Effector memory CD4-positive, alpha-beta T cell (primary cell): Measurements from ENCODE around the gene BCL11B.

ENCODE experiments used
- DNase-seq, 3 donors: peaks; one replicate each; pipeline ENCODE4 v3.0.0-alpha.2; 2020
- H3K27ac ChIP-seq: 2 replicates; pipeline ENCODE4 v1.7.0; 2013; ENCODE audit warnings: mild to moderate bottlenecking, low read length, moderate library complexity; ENCODE audit not compliant: insufficient read depth, poor library complexity, severe bottlenecking
- H3K27me3 ChIP-seq: replicated peaks from 2 replicates; pipeline ENCODE4 v1.7.0; 2013; ENCODE audit warnings: mild to moderate bottlenecking, low read length; ENCODE audit not compliant: insufficient read depth, control insufficient read depth, poor library complexity, severe bottlenecking
- H3K36me3 ChIP-seq: 2 replicates; pipeline ENCODE4 v1.7.0; 2013; ENCODE audit warnings: mild to moderate bottlenecking, low read length, moderate library complexity; ENCODE audit not compliant: control insufficient read depth, insufficient read depth
- H3K4me1 ChIP-seq: 2 replicates; pipeline ENCODE4 v1.7.0; 2013; ENCODE audit warnings: low read length, mild to moderate bottlenecking; ENCODE audit not compliant: control insufficient read depth, insufficient read depth, poor library complexity, severe bottlenecking
- H3K4me3 ChIP-seq: 2 replicates; pipeline ENCODE4 v1.7.0; 2013; ENCODE audit warnings: low read length, low read depth, mild to moderate bottlenecking; ENCODE audit not compliant: insufficient read depth, poor library complexity, severe bottlenecking
- H3K9me3 ChIP-seq: 2 replicates; pipeline ENCODE4 v1.7.0; 2013; ENCODE audit warnings: mild to moderate bottlenecking, low read length, moderate library complexity; ENCODE audit not compliant: control insufficient read depth

The BCL11B gene

GRCh38 chr14:99255621-99256482, 16.1 kb downstream of the BCL11B start:
- peaks cover 55% of the 10 kb centered on the region for H3K36me3 ChIP-seq
- peak overlapping the region; percentile 97 for H3K27ac ChIP-seq

GRCh38 chr14:99254328-99255009, 17.5 kb downstream of the BCL11B start:
- Histone ChIP-seq H3K27me3 (no peaks in the 10 kb centered on the region), H3K4me3 (peak overlapping the region; percentile 16), H3K4me1 (peaks cover 92% of the 10 kb centered on the region), H3K36me3 (peaks cover 60% of the 10 kb centered on the region), H3K27ac (peak overlapping the region; percentile 97), H3K9me3 (no peaks in the 10 kb centered on the region)
- DNase-seq = no peak

More at GRCh38 chr14:99255621-99256482, 16.1 kb downstream of the BCL11B start:
- Histone ChIP-seq H3K9me3 (no peaks in the 10 kb centered on the region), H3K4me3 (peak overlapping the region; percentile 43), H3K4me1 (peaks cover 93% of the 10 kb centered on the region), H3K27me3 (no peaks in the 10 kb centered on the region)
- DNase-seq = peak in 1 of 3 donors; percentile 8

GRCh38 chr14:99253890-99254289, 18.1 kb downstream of the BCL11B start:
- peaks cover 62% of the 10 kb centered on the region for H3K36me3 ChIP-seq
- H3K4me3 ChIP-seq = peak overlapping the region; percentile 16
- peak overlapping the region; percentile 97 for H3K27ac ChIP-seq
- peaks cover 93% of the 10 kb centered on the region for H3K4me1 ChIP-seq
- no peak for DNase-seq
- H3K27me3 ChIP-seq = no peaks in the 10 kb centered on the region
- no peaks in the 10 kb centered on the region for H3K9me3 ChIP-seq

GRCh38 chr14:99252940-99253868, 18.8 kb downstream of the BCL11B start:
- DNase-seq = peak in 2 of 3 donors; percentile 59 to 70

GRCh38 chr14:99252443-99252939, 19.5 kb downstream of the BCL11B start:
- peaks cover 93% of the 10 kb centered on the region for H3K4me1 ChIP-seq
- DNase-seq = no peak
- peak overlapping the region; percentile 41 for H3K4me3 ChIP-seq

More at GRCh38 chr14:99252940-99253868, 18.8 kb downstream of the BCL11B start:
- H3K4me3 ChIP-seq = peak overlapping the region; percentile 41
- H3K36me3 ChIP-seq = peaks cover 62% of the 10 kb centered on the region
- H3K27me3 ChIP-seq = no peaks in the 10 kb centered on the region
- no peaks in the 10 kb centered on the region for H3K9me3 ChIP-seq
- H3K27ac ChIP-seq = peak overlapping the region; percentile 97
- peaks cover 93% of the 10 kb centered on the region for H3K4me1 ChIP-seq

GRCh38 chr14:99251721-99252120, 20.3 kb downstream of the BCL11B start:
- Histone ChIP-seq H3K36me3 (peaks cover 61% of the 10 kb centered on the region), H3K9me3 (no peaks in the 10 kb centered on the region), H3K4me1 (peaks cover 93% of the 10 kb centered on the region), H3K27me3 (no peaks in the 10 kb centered on the region), H3K4me3 (peak overlapping the region; percentile 29), H3K27ac (peak overlapping the region; percentile 97)
- DNase-seq = no peak

More at GRCh38 chr14:99252443-99252939, 19.5 kb downstream of the BCL11B start:
- Histone ChIP-seq H3K9me3 (no peaks in the 10 kb centered on the region), H3K27me3 (no peaks in the 10 kb centered on the region), H3K27ac (peak overlapping the region; percentile 97), H3K36me3 (peaks cover 65% of the 10 kb centered on the region)

- Histone ChIP-seq H3K9me3 (no peaks in the 10 kb centered on the region), H3K4me3 (peak overlapping the region; percentile 29), H3K27me3 (no peaks in the 10 kb centered on the region), H3K36me3 (peaks cover 51% of the 10 kb centered on the region), H3K27ac (peak overlapping the region; percentile 97), H3K4me1 (peaks cover 93% of the 10 kb centered on the region)
- DNase-seq = no peak
Observed at GRCh38 chr14:99250636-99251208, 21.3 kb downstream of the BCL11B start.

GRCh38 chr14:99249389-99249788, 22.6 kb downstream of the BCL11B start:
- peak overlapping the region; percentile 8 for H3K4me3 ChIP-seq
- H3K4me1 ChIP-seq = peaks cover 93% of the 10 kb centered on the region
- H3K27ac ChIP-seq = peak overlapping the region; percentile 97
- peaks cover 40% of the 10 kb centered on the region for H3K36me3 ChIP-seq
- DNase-seq = no peak
- H3K27me3 ChIP-seq = no peaks in the 10 kb centered on the region
- no peaks in the 10 kb centered on the region for H3K9me3 ChIP-seq

GRCh38 chr14:99248761-99249171, 23.2 kb downstream of the BCL11B start:
- H3K27ac ChIP-seq = peak overlapping the region; percentile 97
- no peaks in the 10 kb centered on the region for H3K27me3 ChIP-seq
- no peaks in the 10 kb centered on the region for H3K9me3 ChIP-seq
- DNase-seq = no peak
- H3K36me3 ChIP-seq = peaks cover 34% of the 10 kb centered on the region
- H3K4me3 ChIP-seq = no peak overlapping the region
- peaks cover 93% of the 10 kb centered on the region for H3K4me1 ChIP-seq
